IMR-90 (cell line): Measurements from ENCODE around the gene SMC2.

Experiments used
- FOS ChIP-seq: fragments of 150-350 bp; IDR thresholded peaks from 2 replicates; pipeline ENCODE4 v1.6.1; 2016; ENCODE audit warnings: low read depth, low read length
- MAFK ChIP-seq: IDR thresholded peaks from 2 replicates; pipeline ENCODE4 v1.6.1; 2012; ENCODE audit warnings: low read depth, low read length, improper control_type of control experiment
- MAZ ChIP-seq: IDR thresholded peaks from 2 replicates; pipeline ENCODE4 v1.6.1; 2012; ENCODE audit warnings: low read depth, mild to moderate bottlenecking, low read length, improper control_type of control experiment, moderate library complexity, borderline replicate concordance
- MXI1 ChIP-seq: IDR thresholded peaks from 2 replicates; pipeline ENCODE4 v1.6.1; 2012; ENCODE audit warnings: low read depth, mild to moderate bottlenecking, low read length, moderate library complexity, borderline replicate concordance
- NFE2L2 ChIP-seq: fragments of 150-350 bp; IDR thresholded peaks from 2 replicates; pipeline ENCODE4 v1.6.1; 2016; ENCODE audit warnings: low read depth, mild to moderate bottlenecking, low read length
- POLR2A ChIP-seq: IDR thresholded peaks from 2 replicates; pipeline ENCODE4 v1.6.1; 2012; ENCODE audit warnings: mild to moderate bottlenecking, low read depth, low read length
- RAD21 ChIP-seq: IDR thresholded peaks from 2 replicates; pipeline ENCODE4 v1.6.1; 2012; ENCODE audit warnings: low read length, improper control_type of control experiment
- RFX5 ChIP-seq: IDR thresholded peaks from 2 replicates; pipeline ENCODE4 v1.8.0; 2012; ENCODE audit warnings: low read depth, mild to moderate bottlenecking, low read length, moderate library complexity
- SMC3 ChIP-seq: fragments of 150-350 bp; IDR thresholded peaks from 2 replicates; pipeline ENCODE4 v1.6.1; 2016; ENCODE audit warnings: low read depth, mild to moderate bottlenecking, antibody characterized with exemption, low read length, moderate library complexity
- USF2 ChIP-seq: fragments of 150-350 bp; IDR thresholded peaks from 2 replicates; pipeline ENCODE4 v1.6.1; 2017; ENCODE audit warnings: mild to moderate bottlenecking, antibody characterized with exemption, low read length, low read depth
- TF ChIP-seq, protein P1 (sequence below): conservative IDR thresholded peaks from 2 replicates; pipeline ENCODE4 v1.5.1; 2012; ENCODE audit warnings: mild to moderate bottlenecking, low read depth, low read length, improper control_type of control experiment

- TF ChIP-seq NFE2L2 (no peak), FOS (no peak), POLR2A (no peak), MAFK (no peak), RFX5 (no peak), MXI1 (no peak), RAD21 (no peak), SMC3 (no peak), MAZ (no peak), USF2 (no peak)
- TF ChIP-seq, protein P1, sequence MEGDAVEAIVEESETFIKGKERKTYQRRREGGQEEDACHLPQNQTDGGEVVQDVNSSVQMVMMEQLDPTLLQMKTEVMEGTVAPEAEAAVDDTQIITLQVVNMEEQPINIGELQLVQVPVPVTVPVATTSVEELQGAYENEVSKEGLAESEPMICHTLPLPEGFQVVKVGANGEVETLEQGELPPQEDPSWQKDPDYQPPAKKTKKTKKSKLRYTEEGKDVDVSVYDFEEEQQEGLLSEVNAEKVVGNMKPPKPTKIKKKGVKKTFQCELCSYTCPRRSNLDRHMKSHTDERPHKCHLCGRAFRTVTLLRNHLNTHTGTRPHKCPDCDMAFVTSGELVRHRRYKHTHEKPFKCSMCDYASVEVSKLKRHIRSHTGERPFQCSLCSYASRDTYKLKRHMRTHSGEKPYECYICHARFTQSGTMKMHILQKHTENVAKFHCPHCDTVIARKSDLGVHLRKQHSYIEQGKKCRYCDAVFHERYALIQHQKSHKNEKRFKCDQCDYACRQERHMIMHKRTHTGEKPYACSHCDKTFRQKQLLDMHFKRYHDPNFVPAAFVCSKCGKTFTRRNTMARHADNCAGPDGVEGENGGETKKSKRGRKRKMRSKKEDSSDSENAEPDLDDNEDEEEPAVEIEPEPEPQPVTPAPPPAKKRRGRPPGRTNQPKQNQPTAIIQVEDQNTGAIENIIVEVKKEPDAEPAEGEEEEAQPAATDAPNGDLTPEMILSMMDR = no peak
These were observed 11.9 kb upstream of the SMC2 start for GRCh38 chr9:104082168-104082567.
